Muscle of back (tissue), 11 donors: Measurements from ENCODE around the gene ABCG2. TPM values are rescaled to one million over a fixed set of nuclear protein-coding genes. Genes with fewer than 3 reads are reported as not detected.
A peak's percentile ranks its signal among the peaks of the same experiment; 100 is the strongest.
"Not testable (repeated sequence)": the region's sequence is repeated elsewhere in the genome, so short reads cannot be mapped to it uniquely, and the experiment has no call there.

Source experiments
- DNase-seq, 3 donors: peaks; one replicate each; pipeline versions ENCODE4 v3.0.0 to v3.0.0-alpha.2; 2013
- polyA plus RNA-seq, 10 donors: library from polyadenylated mRNA; unstranded; fragments of 120-200 nt; gene quantifications; one replicate each; pipeline ENCODE4 v1.2.1, GENCODE V29; 2013; ENCODE audit not compliant: insufficient read length in 10 of 10

Gene ABCG2
- polyA plus RNA-seq, 10 donors = 3.1 to 6.0 (median 4.4) TPM

GRCh38 chr4:88112856-88113255 is 45.6 kb downstream of the ABCG2 start:
- DNase-seq = no peak

- DNase-seq = no peak
These were observed 47.6 kb downstream of the ABCG2 start for GRCh38 chr4:88110826-88111225.

GRCh38 chr4:88109123-88109881 is 49.1 kb downstream of the ABCG2 start:
- DNase-seq = no peak

- no peak for DNase-seq
These were observed 49.7 kb downstream of the ABCG2 start for GRCh38 chr4:88108747-88109122.

GRCh38 chr4:88108108-88108465 is 50.4 kb downstream of the ABCG2 start:
- not testable (repeated sequence) for DNase-seq

GRCh38 chr4:88107406-88108107 is 50.9 kb downstream of the ABCG2 start:
- DNase-seq = no peak

- DNase-seq = no peak
These were observed 52.2 kb downstream of the ABCG2 start for GRCh38 chr4:88106205-88106604.

GRCh38 chr4:88104902-88105610 is 53.4 kb downstream of the ABCG2 start:
- peak in 1 of 3 donors; percentile 41 for DNase-seq

- no peak for DNase-seq
These were observed 56.4 kb downstream of the ABCG2 start for GRCh38 chr4:88102026-88102425.

GRCh38 chr4:88101165-88101564 is 57.3 kb downstream of the ABCG2 start:
- DNase-seq = peak in 2 of 3 donors; percentile 10 to 26

- no peak for DNase-seq
These were observed 59.3 kb downstream of the ABCG2 start for GRCh38 chr4:88098993-88099752.

- no peak for DNase-seq
These were observed 60.7 kb downstream of the ABCG2 start for GRCh38 chr4:88097781-88098180.

- DNase-seq = no peak
These were observed 61.1 kb downstream of the ABCG2 start for GRCh38 chr4:88097301-88097700.

GRCh38 chr4:88093874-88094273 is 64.6 kb downstream of the ABCG2 start:
- no peak for DNase-seq

- DNase-seq = no peak
These were observed 67.1 kb downstream of the ABCG2 start for GRCh38 chr4:88091378-88091777.

- DNase-seq = no peak
These were observed 67.5 kb downstream of the ABCG2 start for GRCh38 chr4:88090898-88091297.

- DNase-seq = no peak
These were observed 71.4 kb downstream of the ABCG2 start for GRCh38 chr4:88087004-88087403.

- DNase-seq = no peak
These were observed 77.8 kb downstream of the ABCG2 start for GRCh38 chr4:88080626-88081025.

GRCh38 chr4:88078579-88078978 is 79.9 kb downstream of the ABCG2 start:
- DNase-seq = no peak

GRCh38 chr4:88077911-88078524 is 80.4 kb downstream of the ABCG2 start:
- no peak for DNase-seq

GRCh38 chr4:88075336-88075735 is 83.1 kb downstream of the ABCG2 start:
- DNase-seq = no peak

GRCh38 chr4:88070031-88070430 is 88.4 kb downstream of the ABCG2 start:
- no peak for DNase-seq
